Pulmonary artery endothelial cell (primary cell): Measurements from ENCODE around the gene APOBEC3H. TPM values are rescaled to one million over a fixed set of nuclear protein-coding genes. Genes with fewer than 3 reads are reported as not detected.

Experiments
- DNase-seq: peaks from one replicate; pipeline ENCODE4 v3.0.0-alpha.2; 2011; ENCODE audit warnings: low read depth, low spot score
- total RNA-seq: library from RNA; depleted of rRNA; stranded (reverse); fragments of >200 nt; gene quantifications from 2 replicates; pipeline ENCODE4 v1.2.3, GENCODE V29; 2014

Gene APOBEC3H
- total RNA-seq, 1 donor from 2014 or later: 0.26 TPM

DNA sequence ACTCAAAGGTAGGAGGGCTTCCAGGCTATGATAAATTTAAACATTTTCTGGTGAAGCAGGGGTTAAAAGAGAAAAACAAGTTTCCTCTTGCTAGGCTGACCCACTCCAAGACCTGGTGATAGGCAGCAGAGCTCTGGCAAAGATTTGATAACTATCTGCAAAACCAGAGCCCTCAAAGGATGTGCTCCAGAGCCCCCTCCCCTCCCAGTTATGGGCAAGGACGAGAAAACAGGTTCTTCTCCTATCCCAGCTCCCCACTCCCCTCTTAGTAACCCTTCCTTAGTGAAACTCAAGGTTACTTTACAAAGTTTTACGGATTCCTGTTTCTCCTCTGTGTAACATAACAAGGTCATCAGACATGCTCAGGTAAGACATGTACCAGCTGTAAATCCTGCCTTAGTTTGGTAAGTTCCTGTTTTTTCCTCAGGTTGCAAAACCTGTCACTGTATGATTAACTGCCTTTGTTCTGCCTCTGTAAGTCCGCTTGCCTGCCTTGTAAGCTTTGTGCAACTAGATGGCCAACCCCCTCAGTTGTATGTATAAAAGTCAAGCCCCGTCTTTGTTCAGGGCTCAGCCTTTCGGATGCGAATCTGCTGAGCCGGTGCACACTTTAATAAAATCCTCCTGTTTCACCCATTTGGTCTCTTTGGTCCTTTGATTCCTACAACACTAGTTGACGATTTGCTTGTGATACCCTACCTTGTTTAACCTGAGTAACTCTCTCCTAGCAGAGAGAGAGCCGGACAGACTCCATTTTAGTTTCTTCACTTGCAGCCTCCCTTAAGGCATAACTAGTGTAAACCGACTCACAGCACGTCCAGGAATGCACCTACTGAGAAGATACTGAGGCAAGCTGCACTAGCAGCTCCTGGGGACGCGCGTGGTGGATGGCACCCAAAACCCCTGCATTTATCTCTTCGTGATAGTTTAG is 13.9 kb downstream of the APOBEC3H start:
- no peak for DNase-seq

DNA sequence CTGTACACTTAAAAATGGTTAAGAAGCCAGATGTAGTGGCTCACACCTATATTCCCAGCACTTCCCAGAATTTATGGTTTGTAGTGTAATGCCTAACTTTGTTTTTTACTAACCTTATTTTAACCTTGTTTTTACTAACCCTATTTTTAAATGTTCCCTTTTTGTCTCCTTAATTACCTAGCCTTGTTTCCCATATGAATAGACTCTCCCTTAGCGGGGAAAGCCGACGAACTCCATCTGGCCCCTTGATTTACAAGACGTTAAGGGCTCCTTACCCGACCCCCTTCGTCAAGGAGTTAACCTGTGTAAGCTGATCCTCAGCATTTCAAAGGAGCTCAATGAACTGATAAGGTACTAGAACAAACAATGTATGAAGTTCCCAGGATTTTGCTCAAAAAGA is 17.1 kb downstream of the APOBEC3H start:
- DNase-seq: no peak

DNA sequence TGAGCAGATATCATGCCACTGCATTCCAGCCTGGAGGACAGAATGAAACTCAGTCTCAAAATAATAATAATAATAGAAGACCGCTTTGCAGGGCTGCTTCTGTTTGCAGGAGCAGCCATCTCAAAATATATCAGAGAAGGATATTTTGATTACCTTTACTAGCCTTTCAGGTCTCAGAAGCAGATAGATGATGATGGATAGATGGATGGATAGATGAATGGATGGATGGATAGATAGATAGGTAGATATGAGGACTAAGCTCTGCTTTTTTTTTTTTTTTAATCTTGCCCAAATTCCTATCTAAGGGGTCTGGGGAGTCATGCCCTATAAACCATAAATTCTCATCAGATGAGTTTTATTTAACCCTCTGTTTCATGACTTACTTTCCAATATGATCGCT is 18.5 kb downstream of the APOBEC3H start:
- no peak for DNase-seq

DNA sequence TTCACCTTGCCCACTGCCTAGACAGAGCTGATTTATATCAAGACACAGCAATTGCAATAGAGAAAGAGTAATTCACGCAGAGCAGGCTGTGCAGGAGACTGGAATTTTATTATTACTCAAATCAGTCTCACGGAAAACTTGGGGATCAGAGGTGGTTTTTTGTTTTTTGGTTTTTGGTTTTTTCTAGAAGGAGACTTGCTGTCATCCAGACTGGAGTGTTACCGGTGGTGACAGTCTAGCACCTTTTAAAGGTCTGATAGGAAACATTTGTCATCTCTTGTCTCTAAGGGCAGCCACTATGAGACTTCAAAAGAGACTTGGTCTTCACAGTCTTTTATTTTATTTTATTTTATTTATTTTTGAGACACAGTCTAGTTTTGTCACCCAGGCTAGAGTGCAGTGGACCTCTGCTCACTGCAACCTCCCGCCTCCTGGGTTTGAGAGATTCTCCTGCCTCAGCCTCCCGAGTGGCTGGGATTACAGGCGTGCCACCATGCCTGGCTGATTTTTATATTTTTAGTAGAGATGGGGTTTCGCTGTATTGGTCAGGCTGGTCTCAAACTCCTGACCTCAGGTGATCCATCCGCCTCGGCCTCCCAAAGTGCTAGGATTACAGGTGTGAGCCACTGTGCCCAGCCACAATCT is 19.1 kb downstream of the APOBEC3H start:
- DNase-seq: no peak

DNA sequence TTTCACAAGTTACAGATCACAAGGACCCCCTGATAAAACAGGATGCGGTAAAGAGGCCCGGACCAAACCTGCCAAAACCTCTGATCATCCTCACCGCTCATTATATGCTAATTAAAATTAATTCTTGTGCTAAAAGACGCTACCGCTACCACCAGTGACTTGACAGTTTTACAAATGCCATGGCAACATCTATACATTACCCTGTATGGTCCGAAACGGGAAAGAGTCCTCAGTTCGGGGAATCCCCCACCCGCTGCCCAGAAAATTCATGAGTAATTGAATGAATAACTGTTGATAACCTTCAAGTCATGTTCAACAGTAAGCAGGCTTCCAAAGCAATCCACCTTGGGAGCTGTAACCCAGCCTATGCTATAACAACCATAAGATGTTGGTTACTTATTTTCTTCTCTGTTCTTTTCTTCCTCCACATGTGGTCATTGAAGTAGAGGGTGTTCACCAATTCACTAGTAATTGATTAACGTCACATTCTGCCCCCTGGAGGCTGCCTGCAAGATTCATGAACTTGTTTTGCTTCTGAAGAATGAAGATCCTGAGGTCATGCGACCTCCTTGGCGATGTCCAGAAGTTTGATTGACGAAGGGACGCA is 20.6 kb downstream of the APOBEC3H start:
- peak; percentile 10 for DNase-seq

DNA sequence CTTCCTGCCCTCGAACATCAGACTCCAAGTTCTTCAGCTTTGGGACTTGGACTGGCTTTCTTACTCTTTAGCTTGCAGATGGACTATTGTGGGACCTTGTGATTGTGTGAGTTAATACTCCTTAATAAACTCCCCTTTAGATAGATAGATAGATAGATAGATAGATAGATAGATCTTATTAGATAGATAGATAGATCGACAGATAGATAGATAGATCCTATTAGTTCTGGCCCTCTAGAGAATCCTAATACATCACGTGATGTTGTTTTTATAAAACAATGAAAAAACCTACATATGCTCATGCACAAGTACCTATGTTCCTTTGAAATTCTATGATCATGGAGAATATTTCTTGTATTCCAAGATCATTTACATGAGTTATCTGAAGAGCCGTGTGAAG is 23.9 kb downstream of the APOBEC3H start:
- no peak for DNase-seq

DNA sequence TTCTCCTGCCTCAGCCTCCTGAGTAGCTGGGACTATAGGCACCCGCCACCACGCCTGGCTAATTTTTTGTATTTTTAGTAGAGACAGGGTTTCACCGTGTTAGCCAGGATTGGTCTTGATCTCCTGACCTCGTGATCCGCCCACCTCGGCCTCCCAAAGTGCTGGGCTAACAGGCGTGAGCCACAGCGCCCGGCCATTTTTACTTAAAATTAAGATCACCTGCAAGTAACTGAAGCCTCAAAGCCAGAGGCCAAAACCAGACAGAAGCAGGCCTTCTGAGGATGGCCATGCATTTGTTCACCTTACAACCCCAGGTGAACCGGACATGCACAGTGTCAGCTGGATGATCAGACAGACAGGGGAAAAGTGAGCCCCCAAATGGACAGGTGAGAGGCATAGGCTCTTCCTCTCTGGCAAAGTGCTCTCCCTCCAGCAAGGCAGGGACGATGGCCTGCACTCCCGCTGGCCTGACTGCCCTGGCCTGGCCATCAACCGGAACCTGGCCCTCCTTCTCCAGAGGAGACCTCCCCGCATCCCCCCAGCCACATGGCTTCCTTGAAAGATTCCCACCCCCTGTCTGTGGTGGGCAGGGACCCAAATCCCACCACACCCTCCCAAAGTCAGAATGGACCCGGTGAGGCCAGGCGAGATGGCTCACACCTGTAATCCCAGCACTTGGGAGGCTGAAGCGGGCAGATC is 25.9 kb downstream of the APOBEC3H start:
- DNase-seq: no peak

DNA sequence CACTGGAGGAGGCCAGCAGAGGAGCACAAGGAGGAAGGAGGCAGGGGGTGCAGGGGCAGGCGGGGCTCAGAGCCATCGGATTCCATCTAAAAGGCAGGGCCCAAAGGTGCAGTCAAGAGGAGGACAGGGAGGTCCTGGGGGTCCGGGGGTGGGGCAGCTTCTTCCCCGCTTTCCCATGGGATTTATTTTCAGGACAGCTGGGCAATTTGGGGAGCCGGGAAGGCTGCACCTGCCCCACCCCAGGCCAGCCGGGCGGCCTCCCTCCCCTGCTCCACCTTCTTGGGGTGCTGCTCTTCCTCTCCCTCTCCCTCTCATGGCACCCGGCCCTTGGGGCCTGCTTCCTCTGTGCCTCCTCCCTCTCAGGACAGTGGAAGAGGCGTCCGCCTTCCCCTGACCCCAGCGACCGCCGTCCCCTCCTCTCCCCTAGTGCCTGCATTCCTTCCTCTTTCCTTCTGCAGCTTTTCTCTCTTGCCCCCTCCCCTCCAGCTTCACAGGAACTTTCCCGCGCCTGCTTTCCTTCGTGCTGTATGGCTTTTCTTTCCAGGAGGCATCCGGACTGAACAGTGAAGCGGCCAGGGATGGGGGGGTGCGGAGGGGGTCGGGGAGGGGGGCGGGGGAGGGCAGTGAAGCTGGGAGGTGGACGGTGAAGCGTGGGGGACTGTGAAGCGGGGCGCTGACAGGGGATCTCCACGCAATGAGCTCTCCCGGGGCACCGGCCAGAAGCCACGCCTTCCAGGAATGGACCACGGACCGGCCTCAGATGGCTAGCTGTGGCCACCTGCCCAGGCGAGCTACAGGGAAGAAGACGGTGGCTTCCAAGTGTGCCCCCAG is 26.9 kb downstream of the APOBEC3H start:
- no peak for DNase-seq

DNA sequence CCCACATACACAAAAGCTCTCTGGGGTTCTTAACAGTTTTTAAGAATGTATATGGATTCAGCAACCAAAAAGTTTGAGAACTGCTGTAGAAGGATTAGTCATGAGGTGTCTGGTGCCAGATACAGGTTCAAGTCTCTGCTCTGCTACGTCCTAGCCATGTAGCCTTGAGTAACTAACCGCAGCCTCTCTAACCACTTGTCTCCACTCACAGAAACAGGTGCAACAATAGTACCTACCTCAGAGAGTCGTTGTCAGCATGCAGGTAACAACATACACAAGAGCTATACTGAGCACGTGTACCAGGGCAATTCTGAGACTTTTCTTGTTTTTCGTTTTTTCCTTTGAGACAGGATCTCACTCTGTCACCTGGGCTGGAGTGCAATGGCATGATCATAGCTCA is 28.6 kb downstream of the APOBEC3H start:
- no peak for DNase-seq

DNA sequence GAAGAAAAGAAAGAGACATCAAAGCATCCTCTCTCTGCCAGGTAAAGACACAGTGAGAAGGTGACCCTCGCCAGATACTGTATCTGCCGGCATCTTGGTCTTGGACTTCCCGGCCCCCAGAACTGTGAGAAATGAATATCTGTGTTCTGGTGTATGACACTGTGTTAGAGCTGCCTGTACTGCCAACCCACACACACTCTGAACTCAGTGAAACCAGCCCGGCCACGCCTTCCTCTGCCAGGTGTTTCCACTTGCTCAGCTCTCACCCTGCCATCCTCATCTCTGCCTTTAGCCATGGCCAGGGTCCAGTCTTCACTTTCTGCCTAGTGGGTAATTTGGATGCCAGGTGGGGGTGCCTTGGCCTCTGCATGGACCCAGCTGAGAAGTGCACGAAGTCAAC is 31.5 kb downstream of the APOBEC3H start:
- DNase-seq: no peak

DNA sequence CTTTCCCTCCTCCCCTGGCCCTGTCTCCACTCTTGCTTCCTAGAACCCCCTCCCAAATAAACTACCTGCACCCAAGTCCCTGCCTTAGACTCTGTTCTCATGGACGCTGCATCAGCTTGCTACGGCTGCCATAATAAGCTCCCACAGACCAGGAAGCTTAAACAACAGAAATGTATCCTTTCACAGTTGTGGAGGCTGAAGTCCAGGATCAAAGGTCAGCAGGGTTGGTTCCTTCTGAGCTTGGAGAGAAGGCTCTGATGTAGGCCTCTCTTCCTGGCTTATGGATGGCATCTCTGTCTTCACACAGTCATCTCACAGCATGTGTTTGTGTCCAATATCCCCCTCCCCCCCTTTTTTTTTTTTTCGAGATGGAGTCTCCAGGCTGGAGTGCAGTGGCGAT is 32.0 kb downstream of the APOBEC3H start:
- DNase-seq: no peak

DNA sequence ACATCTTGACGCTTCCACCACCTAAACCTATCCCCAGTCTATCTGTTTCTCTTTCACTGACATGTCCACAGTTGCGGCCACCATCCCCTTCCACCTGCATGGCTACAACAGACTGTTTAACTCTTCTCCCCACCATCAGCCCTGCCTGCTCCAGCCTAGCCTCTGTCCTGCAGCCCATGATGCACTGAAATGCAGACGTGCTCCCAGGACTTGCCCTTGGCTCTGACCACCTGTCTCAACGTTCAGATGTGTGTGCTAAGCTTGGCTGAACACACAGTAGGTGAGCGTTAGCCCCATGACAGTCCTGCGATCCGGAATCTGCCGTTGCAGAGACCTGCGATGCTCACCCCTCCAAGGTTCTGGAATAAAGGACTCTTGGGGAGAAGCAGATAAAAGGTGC is 32.7 kb downstream of the APOBEC3H start:
- DNase-seq: no peak

DNA sequence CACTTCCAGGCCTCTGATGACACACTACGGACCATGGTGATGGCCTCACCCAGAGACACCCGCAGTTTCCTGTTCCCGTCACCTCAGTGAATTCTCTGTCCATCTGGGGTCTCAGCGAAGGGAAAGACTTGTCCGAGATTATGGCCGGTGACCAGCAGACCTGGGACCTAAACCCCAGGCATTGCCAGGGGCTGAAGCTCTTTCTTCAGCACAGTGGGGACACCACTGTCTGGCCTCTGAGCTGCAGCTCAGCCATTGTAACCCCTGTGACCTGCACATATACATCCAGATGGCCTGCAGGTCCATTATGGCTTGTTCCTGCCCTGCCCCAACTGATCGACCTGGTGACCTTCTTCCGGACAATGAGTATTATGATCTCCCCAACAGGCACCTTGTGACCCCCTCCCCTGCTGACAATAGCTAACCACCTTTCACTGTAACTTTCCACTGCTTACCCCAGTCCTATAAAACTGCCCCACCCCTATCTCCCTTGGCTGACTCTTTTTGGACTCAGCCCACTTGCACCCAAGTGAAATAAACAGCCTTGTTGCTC is 33.2 kb downstream of the APOBEC3H start:
- DNase-seq: no peak

DNA sequence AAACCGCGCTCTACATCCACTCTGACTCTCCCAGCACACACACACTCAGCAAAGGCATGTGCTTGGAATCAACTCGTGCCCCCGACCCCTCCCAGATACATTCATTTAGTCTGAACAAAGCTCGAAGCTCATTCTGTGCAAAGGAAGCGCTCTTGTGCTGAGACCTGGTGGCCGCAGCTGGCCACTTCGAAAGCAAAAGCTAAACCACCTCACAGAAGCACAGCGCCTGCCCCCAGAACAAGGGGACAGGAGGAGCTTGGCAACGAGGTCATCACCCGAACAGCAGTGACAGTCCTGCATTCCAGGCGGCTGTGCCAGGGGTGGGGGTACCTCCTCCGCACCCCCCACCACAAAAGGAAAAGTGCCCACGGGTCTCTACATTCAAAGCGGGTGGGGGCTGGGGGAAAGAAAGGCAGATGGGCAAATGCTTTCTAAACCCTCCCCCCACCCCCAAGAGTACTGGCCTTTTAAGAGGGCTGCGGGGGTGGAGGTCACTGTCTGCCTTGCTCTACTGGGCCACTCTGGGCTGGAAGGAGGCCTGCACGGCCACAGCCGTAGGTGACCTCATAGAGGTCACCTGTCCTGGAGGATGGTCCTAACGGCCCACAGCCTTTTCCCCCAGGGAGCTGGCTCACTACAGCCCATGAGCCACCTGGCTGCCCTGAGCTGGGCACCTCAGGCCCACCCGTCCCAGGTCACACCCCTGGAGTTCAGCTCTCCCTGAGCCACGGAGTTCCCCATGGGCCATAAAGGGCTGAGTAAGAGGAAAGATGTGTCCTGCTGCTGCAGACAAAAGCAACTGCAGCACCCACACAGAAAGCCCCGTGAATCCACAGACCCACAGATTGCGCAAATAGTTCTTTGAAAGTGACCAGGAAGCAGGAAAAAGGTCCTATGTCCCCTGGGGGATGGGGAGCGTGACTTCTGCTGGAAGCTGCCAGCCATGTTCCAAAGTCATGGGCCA is 34.1 kb downstream of the APOBEC3H start:
- DNase-seq: no peak

DNA sequence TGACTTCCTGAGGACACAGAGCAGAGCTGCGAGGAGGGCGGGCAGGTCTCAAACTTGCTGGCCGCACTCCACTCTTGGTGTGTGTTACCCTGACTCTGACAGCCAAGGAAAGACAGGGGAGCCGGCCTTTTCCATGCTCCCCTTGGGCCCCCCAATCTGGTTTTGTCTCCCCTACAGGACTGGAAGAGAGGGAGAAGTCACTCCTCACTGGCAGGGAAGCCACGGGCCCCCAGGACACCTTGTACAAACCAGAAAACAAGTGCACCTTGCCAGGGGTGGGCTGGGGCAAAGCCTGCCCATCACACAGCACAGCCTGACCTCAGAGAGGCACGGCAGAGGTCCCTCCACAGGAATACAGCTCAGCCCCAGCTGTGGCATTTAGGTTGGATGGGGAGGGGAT is 35.2 kb downstream of the APOBEC3H start:
- DNase-seq: no peak

DNA sequence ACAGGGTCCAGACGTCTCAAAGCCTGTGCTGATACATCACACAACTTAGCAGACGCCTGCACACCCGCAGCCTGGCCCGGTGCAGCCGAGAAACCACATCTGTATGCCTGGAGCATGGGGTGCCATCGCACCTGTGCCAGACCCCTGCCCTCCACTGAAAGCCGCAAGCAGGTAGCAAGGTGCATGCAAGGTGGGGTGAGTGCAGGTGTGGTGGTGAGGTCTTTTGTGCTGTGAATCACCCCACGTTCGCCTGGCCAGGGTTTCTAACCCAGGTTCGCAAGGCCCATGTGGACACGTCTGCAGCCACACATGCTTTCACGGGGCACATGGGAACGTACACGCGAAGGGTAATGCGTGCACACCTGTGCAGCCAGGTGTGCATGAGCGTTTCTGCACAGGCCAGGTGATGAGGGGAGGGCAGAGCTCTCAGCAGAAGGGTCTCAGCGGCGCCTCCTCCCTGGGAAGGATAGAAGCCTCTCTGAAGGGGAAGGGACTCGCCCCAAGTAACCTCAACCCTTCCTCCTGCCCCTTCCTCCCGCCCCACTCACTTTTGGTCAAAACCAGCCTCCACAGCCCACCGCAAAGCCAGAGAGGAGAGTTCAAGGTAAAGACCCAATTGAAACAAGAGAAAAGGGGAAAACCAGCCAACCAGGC is 36.0 kb downstream of the APOBEC3H start:
- no peak for DNase-seq

DNA sequence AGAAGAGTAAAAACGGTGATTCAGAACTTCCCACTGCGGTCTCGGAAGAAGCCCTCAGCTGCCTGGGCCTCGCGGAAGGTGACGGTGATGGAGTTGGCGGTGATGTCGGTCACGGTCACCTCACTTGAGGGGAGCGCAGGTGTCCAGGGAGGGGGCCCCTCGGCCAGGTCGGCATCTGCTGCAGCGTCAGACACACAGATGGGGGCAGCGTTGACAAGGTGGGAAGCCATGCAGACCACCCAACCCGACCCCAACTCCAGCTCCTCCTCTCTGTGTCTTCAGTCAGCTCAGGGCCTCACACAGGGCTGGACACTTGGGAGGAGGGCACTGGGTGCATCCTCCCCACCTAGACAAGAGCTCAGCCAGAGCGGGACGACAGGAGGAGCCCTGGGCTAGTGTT is 36.8 kb downstream of the APOBEC3H start:
- no peak for DNase-seq

DNA sequence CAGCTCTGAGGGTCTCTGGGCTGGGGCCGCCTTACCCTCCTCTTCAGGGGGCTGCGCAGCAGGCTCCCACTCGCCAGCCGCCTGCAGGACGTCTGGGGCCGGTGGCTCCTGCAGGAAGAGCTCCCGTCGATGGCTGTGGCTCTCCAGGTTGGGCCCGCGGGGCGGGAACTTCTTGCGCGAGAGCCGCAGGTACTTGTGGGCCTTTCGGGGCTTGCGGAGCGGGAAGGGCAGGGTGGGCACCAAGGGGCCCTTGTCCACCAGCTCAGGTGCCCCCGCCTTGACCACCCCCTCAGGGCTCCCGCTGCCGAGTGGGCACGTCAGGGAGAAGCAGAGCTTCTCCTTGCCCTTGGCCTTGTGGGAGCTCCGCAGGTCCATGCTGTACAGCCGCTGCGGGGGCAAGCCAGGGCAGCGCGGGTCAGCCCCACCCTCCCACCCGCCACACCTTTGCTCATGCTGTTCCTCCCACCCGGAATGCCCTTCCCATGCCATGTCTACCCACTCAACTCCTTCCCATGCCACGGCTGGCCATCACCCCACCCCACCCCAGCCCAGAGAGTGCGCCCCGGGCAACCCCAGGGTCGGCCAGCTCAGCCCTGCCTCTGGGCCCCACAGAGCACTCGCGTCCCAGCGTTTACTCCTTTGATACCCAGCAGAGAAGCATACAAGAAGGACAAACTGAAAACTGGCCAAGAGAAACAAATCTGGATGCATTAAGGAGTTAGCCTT is 37.5 kb downstream of the APOBEC3H start:
- no peak for DNase-seq
